GM12873 (cell line): ENCODE data around the gene KAZN.

Experiments used
- CTCF ChIP-seq: IDR thresholded peaks from 2 replicates; pipeline ENCODE4 v1.5.1; 2012; ENCODE audit warnings: low read depth, mild to moderate bottlenecking, moderate library complexity, low read length, control low read depth; ENCODE audit not compliant: insufficient read depth; ENCODE audit errors: missing control alignments

The KAZN gene

DNA sequence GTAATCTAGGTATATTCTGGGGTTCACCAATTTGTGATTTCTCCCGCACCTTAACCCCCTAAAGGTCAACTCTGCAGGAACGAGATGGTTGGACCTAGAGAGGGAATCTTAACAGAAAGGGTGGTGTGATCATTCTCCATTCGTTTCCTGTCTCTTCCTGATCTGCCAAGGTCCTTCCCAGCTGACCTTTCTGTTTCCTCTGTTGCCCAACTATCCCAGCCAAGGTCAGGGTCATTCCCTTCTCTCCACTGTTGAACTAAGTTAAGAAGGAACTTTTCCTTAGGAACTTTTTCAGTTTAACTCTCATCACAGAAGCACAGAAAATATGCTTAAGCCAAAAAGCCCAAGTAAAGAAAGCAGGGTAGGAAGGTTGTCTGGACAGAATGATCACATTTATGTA lies 49.3 kb downstream of the KAZN start:
- no peak for TF ChIP-seq CTCF

DNA sequence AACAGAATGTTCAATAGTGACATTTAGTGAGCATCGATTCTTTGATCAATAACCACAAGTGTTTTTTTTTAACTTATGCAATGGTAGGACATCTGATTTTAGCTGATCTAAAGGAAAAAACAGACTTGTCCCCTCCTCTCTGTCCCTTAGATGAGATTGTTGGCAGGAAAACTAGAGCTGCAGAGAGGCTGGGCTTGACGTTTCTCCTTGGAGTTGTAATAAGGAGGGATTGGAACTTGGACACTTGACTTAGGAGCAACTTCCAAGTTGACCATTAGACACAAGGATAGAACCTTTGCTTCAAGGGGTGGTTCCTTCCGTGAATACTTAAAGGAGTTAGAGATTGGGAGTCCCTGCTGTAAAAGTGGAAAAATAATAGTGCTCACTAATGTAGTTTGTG lies 49.9 kb downstream of the KAZN start:
- TF ChIP-seq CTCF, result no peak

- no peak for TF ChIP-seq CTCF
These were observed 50.7 kb downstream of the KAZN start for GRCh38 chr1:14648896-14649855.

DNA sequence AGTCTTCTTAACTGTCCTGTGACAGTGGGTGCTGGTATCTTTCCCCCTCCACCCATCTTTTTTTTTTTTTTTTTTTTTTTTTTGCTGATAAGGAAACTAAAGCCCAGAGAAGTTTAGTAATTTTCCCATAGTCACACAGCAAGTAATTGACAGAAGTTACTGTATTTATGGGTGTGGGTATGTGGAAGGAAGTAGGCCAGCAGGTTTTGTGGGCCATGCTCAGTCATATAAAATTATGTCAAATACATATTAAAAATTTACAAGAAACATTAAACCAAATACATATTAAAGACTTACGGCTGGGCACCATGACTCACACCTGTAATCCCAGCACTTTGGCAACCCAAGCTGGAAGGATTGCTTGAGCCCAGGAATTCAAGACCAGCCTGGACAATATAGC lies 51.5 kb downstream of the KAZN start:
- TF ChIP-seq CTCF, result no peak

DNA sequence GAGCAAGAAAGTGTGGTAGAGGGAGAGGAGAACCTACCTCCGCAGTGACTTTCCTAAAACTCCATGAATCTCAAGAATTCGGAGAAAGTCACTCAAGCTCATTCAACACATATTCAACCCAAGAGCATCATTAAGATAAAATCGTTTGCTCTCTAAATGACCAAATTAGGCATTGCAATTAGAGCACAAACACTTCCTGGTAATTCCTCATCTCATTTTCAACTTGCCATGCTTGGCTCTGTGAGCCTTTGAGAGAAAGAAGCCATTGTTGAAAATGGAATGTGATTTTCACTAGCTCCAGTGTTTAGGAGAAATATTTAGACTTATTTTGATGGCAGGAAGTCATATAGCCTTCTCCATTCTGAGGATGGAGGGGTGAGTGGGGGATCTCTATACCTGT lies 52.5 kb downstream of the KAZN start:
- TF ChIP-seq CTCF, result no peak

- TF ChIP-seq CTCF, result no peak
These were observed 54.4 kb downstream of the KAZN start for GRCh38 chr1:14652840-14653239.

GRCh38 chr1:14653461-14653960 lies 55.0 kb downstream of the KAZN start:
- TF ChIP-seq CTCF, result no peak
